ENCODE measurements around the gene LINGO1. TPM values are rescaled to one million over a fixed set of nuclear protein-coding genes. Genes with fewer than 3 reads are reported as not detected.
A peak's percentile ranks its signal among the peaks of the same experiment; 100 is the strongest.

The LINGO1 gene, protein sequence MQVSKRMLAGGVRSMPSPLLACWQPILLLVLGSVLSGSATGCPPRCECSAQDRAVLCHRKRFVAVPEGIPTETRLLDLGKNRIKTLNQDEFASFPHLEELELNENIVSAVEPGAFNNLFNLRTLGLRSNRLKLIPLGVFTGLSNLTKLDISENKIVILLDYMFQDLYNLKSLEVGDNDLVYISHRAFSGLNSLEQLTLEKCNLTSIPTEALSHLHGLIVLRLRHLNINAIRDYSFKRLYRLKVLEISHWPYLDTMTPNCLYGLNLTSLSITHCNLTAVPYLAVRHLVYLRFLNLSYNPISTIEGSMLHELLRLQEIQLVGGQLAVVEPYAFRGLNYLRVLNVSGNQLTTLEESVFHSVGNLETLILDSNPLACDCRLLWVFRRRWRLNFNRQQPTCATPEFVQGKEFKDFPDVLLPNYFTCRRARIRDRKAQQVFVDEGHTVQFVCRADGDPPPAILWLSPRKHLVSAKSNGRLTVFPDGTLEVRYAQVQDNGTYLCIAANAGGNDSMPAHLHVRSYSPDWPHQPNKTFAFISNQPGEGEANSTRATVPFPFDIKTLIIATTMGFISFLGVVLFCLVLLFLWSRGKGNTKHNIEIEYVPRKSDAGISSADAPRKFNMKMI
- 1 to 10 TPM in 3 of 9 donors, under 1 TPM in 4, not detected in 2; 0.21 to 2.7 (median 0.92) TPM for total RNA-seq
- 1 to 10 TPM in 2 of 3 donors, under 1 TPM in 1; 0.37 to 1.7 (median 1.4) TPM for polyA plus RNA-seq
- long read RNA-seq, donor 1: 0 reads
- long read RNA-seq, donor 2, partial matches to known transcripts: 0 of 1 reads
- long read RNA-seq, donor 2, other reads (novel, unspliced or antisense): 0 of 1 reads
- long read RNA-seq, donor 3, partial matches to known transcripts: 0 of 2 reads
- long read RNA-seq, donor 3, other reads (novel, unspliced or antisense): 0 of 2 reads
- long read RNA-seq, donor 4: 0 reads
- long read RNA-seq, donor 5: 0 reads
- long read RNA-seq, donor 6: 0 reads
- long read RNA-seq, donor 7: 0 reads
- long read RNA-seq, donor 8: 0 reads
- long read RNA-seq, donor 9: 0 reads
- long read RNA-seq, donor 10, partial matches to known transcripts: 0 of 1 reads
- long read RNA-seq, donor 10, other reads (novel, unspliced or antisense): 0 of 1 reads

DNA sequence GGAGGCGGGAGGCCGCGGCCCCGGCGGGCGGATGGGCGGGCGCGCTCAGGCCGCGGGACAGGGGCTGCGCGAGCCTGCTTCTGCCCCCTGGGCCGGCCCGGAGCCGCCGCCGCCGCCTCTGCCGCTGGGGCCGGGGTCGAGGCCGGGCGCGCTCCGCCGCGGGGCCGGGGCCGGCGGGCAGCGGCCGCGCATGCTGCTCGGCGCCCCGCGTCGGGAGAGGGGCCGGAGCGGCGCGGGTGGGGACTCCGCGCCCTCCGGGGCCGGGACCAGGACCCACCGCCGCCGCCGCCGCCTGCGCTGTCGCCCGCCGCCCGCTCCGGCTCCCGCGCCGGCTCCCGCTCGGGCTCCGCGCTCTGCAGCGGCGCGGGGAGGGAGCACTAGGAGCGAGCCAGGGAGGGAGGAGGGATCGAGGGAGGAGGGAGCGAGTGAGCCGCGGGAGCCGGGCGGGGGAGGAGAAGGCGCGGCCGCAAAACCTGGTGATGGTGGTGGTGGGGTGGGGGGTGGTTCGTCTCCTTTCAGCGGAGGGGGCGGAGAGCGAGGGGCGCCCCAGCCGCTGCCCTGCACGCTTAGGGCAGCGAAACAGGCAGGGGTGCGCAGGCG lies at the start of gene LINGO1:
LINGO1 (minus strand) TSS at position 379 of the 600 bp plus-strand sequence. CDS start 597 bp downstream, outside the sequence.
- 1 to 13% (median 1%) methylated on average over 3 to 88 of the region's 88 CpGs; no CpG with 5 or more reads in 1 of the 4 donors for WGBS, 4 donors
- Histone ChIP-seq H3K4me1 (replicated peaks in 1 of 2) (peaks cover 5 to 10% of the 10 kb centered on the region in 2 donors), H3K36me3 (replicated peaks in 1 of 2) (no peaks in the 10 kb centered on the region), H3K27ac (no peak within 1 kb of the TSS), H3K9me3 (replicated peaks in 1 of 3) (no peaks in the 10 kb centered on the region), H3K27me3 (peaks cover 20% of the 10 kb centered on the region), H3K4me3 (peak within 1 kb of the TSS in 2 of 4 donors; percentile 35 to 55)
- TF ChIP-seq POLR2A (IDR thresholded peaks at IDR 0.05): no peak
- TF ChIP-seq, protein P1, sequence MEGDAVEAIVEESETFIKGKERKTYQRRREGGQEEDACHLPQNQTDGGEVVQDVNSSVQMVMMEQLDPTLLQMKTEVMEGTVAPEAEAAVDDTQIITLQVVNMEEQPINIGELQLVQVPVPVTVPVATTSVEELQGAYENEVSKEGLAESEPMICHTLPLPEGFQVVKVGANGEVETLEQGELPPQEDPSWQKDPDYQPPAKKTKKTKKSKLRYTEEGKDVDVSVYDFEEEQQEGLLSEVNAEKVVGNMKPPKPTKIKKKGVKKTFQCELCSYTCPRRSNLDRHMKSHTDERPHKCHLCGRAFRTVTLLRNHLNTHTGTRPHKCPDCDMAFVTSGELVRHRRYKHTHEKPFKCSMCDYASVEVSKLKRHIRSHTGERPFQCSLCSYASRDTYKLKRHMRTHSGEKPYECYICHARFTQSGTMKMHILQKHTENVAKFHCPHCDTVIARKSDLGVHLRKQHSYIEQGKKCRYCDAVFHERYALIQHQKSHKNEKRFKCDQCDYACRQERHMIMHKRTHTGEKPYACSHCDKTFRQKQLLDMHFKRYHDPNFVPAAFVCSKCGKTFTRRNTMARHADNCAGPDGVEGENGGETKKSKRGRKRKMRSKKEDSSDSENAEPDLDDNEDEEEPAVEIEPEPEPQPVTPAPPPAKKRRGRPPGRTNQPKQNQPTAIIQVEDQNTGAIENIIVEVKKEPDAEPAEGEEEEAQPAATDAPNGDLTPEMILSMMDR (IDR thresholded peaks at IDR 0.05): no peak
- intact Hi-C loops (cut with DNase I): loop anchor here in 1 of 2 donors (5.0 kb wide), 1 partner anchor 190 kb away; no protein-coding TSS in a partner anchor
- DNase-seq: peak in 1 of 7 donors; percentile 25

DNA sequence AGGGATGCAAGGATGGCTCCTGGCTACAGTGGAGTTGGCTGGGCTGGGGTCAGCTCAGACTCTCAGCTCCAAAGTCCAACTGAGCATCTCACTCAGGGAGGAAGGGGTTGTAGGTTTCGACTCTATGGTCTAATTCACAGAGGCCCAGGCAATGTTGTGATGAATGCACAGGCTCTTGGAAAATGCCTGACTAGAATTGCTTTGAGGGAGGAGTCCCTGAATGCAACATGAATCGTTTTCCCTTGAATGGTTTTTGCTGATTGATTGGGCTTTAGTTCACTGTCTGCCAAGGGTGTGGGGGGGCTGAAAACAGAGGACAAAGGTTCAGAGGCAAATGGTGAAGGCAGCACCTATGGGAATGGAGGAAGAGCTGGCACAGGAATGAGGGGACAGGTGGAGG lies 48.6 kb upstream of the LINGO1 start:
- Histone ChIP-seq H3K27ac (no peak overlapping the region), H3K36me3 (replicated peaks in 1 of 2) (no peaks in the 10 kb centered on the region), H3K4me1 (replicated peaks in 1 of 2) (no peaks in the 10 kb centered on the region), H3K4me3 (no peak overlapping the region), H3K9me3 (replicated peaks in 1 of 3) (no peaks in the 10 kb centered on the region), H3K27me3 (no peaks in the 10 kb centered on the region)
- TF ChIP-seq POLR2A (IDR thresholded peaks at IDR 0.05): no peak
- TF ChIP-seq, protein P1 (IDR thresholded peaks at IDR 0.05): no peak
- no peak for DNase-seq
- intact Hi-C loops (cut with DNase I): no loop called here
- WGBS, 4 donors: 43 to 50% (median 46%) methylated on average over 2 of the region's 2 CpGs

DNA sequence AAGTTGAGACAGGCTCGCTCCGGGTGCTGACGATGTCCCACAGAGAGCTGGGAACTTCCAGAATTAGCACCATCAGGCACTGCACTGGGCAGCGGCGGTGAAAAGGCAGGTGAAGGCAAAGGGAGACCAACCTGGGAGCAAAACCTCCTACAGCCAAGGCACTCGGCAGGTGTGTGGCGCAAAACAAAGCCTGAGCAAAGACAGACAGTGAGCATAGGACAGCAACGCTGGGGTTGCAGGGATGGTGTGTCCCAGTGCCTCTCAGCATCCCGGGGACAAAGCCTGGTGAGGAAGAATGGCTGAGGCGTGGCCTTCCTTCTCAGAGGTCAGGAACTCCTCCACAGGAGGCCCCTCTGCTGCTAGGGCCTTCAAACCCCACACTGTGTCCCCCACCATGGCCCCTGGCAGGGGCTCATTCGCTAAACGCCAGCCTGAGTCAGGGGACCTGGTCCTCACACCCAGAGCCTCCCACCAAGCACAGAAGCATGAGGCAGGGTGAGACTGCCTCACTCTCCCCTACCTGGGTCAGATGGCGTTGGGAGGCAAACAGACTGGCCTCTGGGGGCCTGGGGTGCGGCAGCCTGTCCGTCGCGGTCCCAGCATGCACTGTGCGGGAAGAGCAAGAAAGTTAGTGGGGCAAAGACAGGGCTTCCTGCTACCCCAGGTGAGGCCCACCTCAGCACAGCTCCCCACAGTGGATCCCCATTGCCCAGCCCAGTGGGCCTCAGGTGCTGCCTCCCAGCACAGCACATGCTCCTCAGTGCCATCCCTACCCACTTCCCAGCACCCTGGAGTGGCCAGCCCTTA lies 44.1 kb upstream of the LINGO1 start:
- Histone ChIP-seq H3K9me3 (replicated peaks in 1 of 3) (no peaks in the 10 kb centered on the region), H3K36me3 (replicated peaks in 1 of 2) (no peaks in the 10 kb centered on the region), H3K27ac (no peak overlapping the region), H3K27me3 (no peaks in the 10 kb centered on the region), H3K4me3 (no peak overlapping the region), H3K4me1 (replicated peaks in 1 of 2) (no peaks in the 10 kb centered on the region)
- TF ChIP-seq, protein P1 (IDR thresholded peaks at IDR 0.05): no peak
- TF ChIP-seq POLR2A (IDR thresholded peaks at IDR 0.05): no peak
- intact Hi-C loops (cut with DNase I): no loop called here
- no peak for DNase-seq
- 78 to 86% (median 82%) methylated on average over 10 to 18 of the region's 18 CpGs for WGBS, 4 donors

All from adrenal gland (tissue), 19 donors.